Gastroesophageal sphincter (tissue), 3 donors: Measurements from ENCODE around the gene PUS1.
"Not testable (repeated sequence)": the region's sequence is repeated elsewhere in the genome, so short reads cannot be mapped to it uniquely, and the experiment has no call there.

ENCODE experiments used
- EP300 ChIP-seq: sonication (generic); formaldehyde crosslinking; IDR thresholded peaks from one replicate; pipeline ENCODE4 v1.6.1; 2017; ENCODE audit warnings: antibody characterized with exemption, mild to moderate bottlenecking
- POLR2A ChIP-seq, 2 donors: fragments of 450-650 bp; IDR thresholded peaks; one replicate each; pipeline ENCODE4 v1.6.1; 2017; ENCODE audit warnings: antibody characterized with exemption in 2 of 2, mild to moderate bottlenecking in 2 of 2, moderate library complexity in 1 of 2
- POLR2AphosphoS5 ChIP-seq: sonication (generic); formaldehyde crosslinking; IDR thresholded peaks from one replicate; pipeline ENCODE4 v1.6.1; 2017; ENCODE audit warnings: antibody characterized with exemption
- TF ChIP-seq, protein P1 (sequence below), 4 experiments: fragments of 200-600 bp in 2 of 4; fragments of 450-650 bp in 2 of 4; sonication (generic) in 1 of 4; IDR thresholded peaks; one replicate each; pipeline ENCODE4 v1.5.1; 2017 to 2019; ENCODE audit warnings: antibody characterized with exemption in 4 of 4, mild to moderate bottlenecking in 2 of 4, moderate library complexity in 2 of 4

GRCh38 chr12:131960590-131961325 lies 31.7 kb downstream of the PUS1 start:
- TF ChIP-seq, protein P1, sequence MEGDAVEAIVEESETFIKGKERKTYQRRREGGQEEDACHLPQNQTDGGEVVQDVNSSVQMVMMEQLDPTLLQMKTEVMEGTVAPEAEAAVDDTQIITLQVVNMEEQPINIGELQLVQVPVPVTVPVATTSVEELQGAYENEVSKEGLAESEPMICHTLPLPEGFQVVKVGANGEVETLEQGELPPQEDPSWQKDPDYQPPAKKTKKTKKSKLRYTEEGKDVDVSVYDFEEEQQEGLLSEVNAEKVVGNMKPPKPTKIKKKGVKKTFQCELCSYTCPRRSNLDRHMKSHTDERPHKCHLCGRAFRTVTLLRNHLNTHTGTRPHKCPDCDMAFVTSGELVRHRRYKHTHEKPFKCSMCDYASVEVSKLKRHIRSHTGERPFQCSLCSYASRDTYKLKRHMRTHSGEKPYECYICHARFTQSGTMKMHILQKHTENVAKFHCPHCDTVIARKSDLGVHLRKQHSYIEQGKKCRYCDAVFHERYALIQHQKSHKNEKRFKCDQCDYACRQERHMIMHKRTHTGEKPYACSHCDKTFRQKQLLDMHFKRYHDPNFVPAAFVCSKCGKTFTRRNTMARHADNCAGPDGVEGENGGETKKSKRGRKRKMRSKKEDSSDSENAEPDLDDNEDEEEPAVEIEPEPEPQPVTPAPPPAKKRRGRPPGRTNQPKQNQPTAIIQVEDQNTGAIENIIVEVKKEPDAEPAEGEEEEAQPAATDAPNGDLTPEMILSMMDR (IDR thresholded peaks at IDR 0.05) = not testable (repeated sequence)
- not testable (repeated sequence) for TF ChIP-seq POLR2AphosphoS5; EP300; POLR2A (IDR thresholded peaks at IDR 0.05)
